Panc1 (cell line): Measurements from ENCODE around the gene ZCRB1. TPM values are rescaled to one million over a fixed set of nuclear protein-coding genes. Genes with fewer than 3 reads are reported as not detected.

Source experiments
- ATAC-seq: fragments of 200-7000 bp; cut with Tn5 transposase; 2 replicates; pipeline ENCODE4 v1.9.1; 2020; ENCODE audit warnings: mild to moderate bottlenecking, moderate library complexity
- BruUV-seq: library from RNA; stranded (reverse); fragments of 400-500 nt; replicated peaks from 2 replicates; lab custom pipeline; 2021; lab: Mats Ljungman, UMichigan
- CTCF ChIA-PET: fragments of 300-600 bp; sonication (Branson Sonifier 250); formaldehyde crosslinking; loops from one replicate; lab custom pipeline; 2022; ENCODE audit warnings: antibody characterized with exemption; lab: Charles Lee
- POLR2A ChIA-PET: fragments of 300-600 bp; sonication (Branson Sonifier 250); formaldehyde crosslinking; loops from one replicate; lab custom pipeline; 2022; ENCODE audit warnings: antibody characterized with exemption; lab: Charles Lee
- DNase-seq: peaks from one replicate; pipeline ENCODE4 v3.0.0-alpha.2; 2010; ENCODE audit warnings: low read depth, low spot score
- H3K27ac ChIP-seq: 2 replicates; pipeline ENCODE4 v1.5.1; 2011; ENCODE audit warnings: mild to moderate bottlenecking, low read length, inconsistent platforms
- H3K27me3 ChIP-seq: fragments of 200-500 bp; sonication (Bioruptor generic); 2 replicates; pipeline ENCODE4 v1.6.0; 2014; ENCODE audit warnings: low read length, inconsistent platforms; ENCODE audit not compliant: control insufficient read depth, insufficient read depth
- H3K36me3 ChIP-seq: fragments of 200-500 bp; sonication (Bioruptor generic); 2 replicates; pipeline ENCODE4 v1.5.1; 2014; ENCODE audit warnings: inconsistent platforms, mild to moderate bottlenecking, low read length, moderate library complexity; ENCODE audit not compliant: control insufficient read depth, insufficient read depth
- H3K4me1 ChIP-seq: 2 replicates; pipeline ENCODE4 v1.5.1; 2011; ENCODE audit warnings: inconsistent platforms, mild to moderate bottlenecking, low read length, moderate library complexity; ENCODE audit not compliant: control insufficient read depth, insufficient read depth
- H3K4me3 ChIP-seq, 2 experiments: 2 replicates each; pipeline ENCODE4 v1.5.1; 2011 to 2012; ENCODE audit warnings: low read depth in 2 of 2, low read length in 2 of 2, mild to moderate bottlenecking in 2 of 2, inconsistent platforms in 1 of 2, moderate library complexity in 1 of 2
- H3K9me3 ChIP-seq: fragments of 200-500 bp; sonication (Bioruptor generic); 2 replicates; pipeline ENCODE4 v1.5.1; 2014; ENCODE audit warnings: low read depth, mild to moderate bottlenecking, inconsistent platforms, low read length, moderate library complexity; ENCODE audit not compliant: control insufficient read depth, insufficient read depth
- POLR2AphosphoS5 ChIP-seq: IDR thresholded peaks from 2 replicates; pipeline ENCODE4 v1.6.1; 2012; ENCODE audit warnings: mild to moderate bottlenecking, low read depth, low read length, moderate library complexity
- SIN3A ChIP-seq: IDR thresholded peaks from 2 replicates; pipeline ENCODE4 v1.6.1; 2012; ENCODE audit warnings: low read depth, mild to moderate bottlenecking, low read length, moderate library complexity, borderline replicate concordance; ENCODE audit not compliant: insufficient read depth
- TCF7L2 ChIP-seq: IDR thresholded peaks from 2 replicates; pipeline ENCODE4 v1.6.1; 2011; ENCODE audit warnings: mild to moderate bottlenecking, low read depth, low read length, inconsistent platforms
- in situ Hi-C: cut with HindIII; loops from 2 replicates; pipeline ENCODE4 v1.10.0; 2016; ENCODE audit warnings: low sequenced_read_pairs, low pct_unique_long_range_greater_than_20kb
- intact Hi-C: fragments of 100-400 bp; cut with micrococcal nuclease; formaldehyde crosslinking; loops from one replicate; pipeline ENCODE4 v1.10.0; 2022; ENCODE audit not compliant: unreplicated experiment
- total RNA-seq: library from RNA; stranded (reverse); gene quantifications from one replicate; pipeline ENCODE4 v1.2.1, GENCODE V29; 2021; ENCODE audit not compliant: unreplicated experiment
- TF ChIP-seq, protein P1 (sequence below), 2 experiments: IDR thresholded peaks; 2 replicates each; pipeline ENCODE4 v1.6.1; 2011 to 2012; ENCODE audit warnings: low read depth in 2 of 2, control low read depth in 1 of 2, low read length in 1 of 2, mild to moderate bottlenecking in 1 of 2, moderate library complexity in 1 of 2; ENCODE audit not compliant: insufficient read depth in 1 of 2
- TF ChIP-seq, protein P2 (sequence below): fragments of 450-650 bp; IDR thresholded peaks from 2 replicates; pipeline ENCODE4 v1.5.1; 2017; ENCODE audit warnings: mild to moderate bottlenecking

The ZCRB1 gene
- total RNA-seq, 1 experiment from 2014 or later: 68.8 TPM

DNA sequence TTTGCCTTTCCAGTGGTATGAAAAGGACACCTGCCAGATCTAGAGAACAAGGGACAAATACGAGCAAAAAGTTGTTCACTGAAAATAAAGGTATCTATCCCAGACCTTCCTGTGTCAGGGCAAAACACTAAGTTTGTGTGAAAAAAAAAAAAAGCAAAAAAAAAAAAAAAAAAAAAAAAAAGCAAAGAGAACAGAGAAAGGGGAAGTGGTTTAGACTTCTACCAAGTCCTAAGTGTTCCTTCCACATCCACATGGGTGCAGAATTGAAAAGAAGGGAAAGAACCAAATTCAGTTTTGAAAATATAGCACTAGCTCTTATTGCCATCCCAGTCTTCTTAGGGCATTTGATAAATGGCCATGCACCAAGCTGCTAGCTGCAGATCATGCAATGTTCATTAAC is 41.7 kb downstream of the ZCRB1 start:
- TF ChIP-seq POLR2AphosphoS5: no peak
- TF ChIP-seq, protein P1, sequence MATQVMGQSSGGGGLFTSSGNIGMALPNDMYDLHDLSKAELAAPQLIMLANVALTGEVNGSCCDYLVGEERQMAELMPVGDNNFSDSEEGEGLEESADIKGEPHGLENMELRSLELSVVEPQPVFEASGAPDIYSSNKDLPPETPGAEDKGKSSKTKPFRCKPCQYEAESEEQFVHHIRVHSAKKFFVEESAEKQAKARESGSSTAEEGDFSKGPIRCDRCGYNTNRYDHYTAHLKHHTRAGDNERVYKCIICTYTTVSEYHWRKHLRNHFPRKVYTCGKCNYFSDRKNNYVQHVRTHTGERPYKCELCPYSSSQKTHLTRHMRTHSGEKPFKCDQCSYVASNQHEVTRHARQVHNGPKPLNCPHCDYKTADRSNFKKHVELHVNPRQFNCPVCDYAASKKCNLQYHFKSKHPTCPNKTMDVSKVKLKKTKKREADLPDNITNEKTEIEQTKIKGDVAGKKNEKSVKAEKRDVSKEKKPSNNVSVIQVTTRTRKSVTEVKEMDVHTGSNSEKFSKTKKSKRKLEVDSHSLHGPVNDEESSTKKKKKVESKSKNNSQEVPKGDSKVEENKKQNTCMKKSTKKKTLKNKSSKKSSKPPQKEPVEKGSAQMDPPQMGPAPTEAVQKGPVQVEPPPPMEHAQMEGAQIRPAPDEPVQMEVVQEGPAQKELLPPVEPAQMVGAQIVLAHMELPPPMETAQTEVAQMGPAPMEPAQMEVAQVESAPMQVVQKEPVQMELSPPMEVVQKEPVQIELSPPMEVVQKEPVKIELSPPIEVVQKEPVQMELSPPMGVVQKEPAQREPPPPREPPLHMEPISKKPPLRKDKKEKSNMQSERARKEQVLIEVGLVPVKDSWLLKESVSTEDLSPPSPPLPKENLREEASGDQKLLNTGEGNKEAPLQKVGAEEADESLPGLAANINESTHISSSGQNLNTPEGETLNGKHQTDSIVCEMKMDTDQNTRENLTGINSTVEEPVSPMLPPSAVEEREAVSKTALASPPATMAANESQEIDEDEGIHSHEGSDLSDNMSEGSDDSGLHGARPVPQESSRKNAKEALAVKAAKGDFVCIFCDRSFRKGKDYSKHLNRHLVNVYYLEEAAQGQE (IDR thresholded peaks at IDR 0.05; ENCODE audit: insufficient read depth in 1 of 2, low read depth in 2 of 2, low read length in 1 of 2): no peak
- TF ChIP-seq, protein P2, sequence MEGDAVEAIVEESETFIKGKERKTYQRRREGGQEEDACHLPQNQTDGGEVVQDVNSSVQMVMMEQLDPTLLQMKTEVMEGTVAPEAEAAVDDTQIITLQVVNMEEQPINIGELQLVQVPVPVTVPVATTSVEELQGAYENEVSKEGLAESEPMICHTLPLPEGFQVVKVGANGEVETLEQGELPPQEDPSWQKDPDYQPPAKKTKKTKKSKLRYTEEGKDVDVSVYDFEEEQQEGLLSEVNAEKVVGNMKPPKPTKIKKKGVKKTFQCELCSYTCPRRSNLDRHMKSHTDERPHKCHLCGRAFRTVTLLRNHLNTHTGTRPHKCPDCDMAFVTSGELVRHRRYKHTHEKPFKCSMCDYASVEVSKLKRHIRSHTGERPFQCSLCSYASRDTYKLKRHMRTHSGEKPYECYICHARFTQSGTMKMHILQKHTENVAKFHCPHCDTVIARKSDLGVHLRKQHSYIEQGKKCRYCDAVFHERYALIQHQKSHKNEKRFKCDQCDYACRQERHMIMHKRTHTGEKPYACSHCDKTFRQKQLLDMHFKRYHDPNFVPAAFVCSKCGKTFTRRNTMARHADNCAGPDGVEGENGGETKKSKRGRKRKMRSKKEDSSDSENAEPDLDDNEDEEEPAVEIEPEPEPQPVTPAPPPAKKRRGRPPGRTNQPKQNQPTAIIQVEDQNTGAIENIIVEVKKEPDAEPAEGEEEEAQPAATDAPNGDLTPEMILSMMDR: no peak
- no peak for TF ChIP-seq SIN3A
- no peak for TF ChIP-seq TCF7L2
- Histone ChIP-seq H3K4me3 (no peak overlapping the region), H3K27me3 (peaks cover 9% of the 10 kb centered on the region; the same call in 1 of the 2 replicates), H3K36me3 (no peaks in the 10 kb centered on the region), H3K27ac (no peak overlapping the region), H3K9me3 (no peaks in the 10 kb centered on the region), H3K4me1 (no peaks in the 10 kb centered on the region)
- POLR2A ChIA-PET: no interaction called here
- in situ Hi-C loops: no loop called here
- ATAC-seq (no peak), DNase-seq (no peak)
- intact Hi-C loops: no loop called here
- no TSS peak for BruUV-seq
- CTCF ChIA-PET: no interaction called here

DNA sequence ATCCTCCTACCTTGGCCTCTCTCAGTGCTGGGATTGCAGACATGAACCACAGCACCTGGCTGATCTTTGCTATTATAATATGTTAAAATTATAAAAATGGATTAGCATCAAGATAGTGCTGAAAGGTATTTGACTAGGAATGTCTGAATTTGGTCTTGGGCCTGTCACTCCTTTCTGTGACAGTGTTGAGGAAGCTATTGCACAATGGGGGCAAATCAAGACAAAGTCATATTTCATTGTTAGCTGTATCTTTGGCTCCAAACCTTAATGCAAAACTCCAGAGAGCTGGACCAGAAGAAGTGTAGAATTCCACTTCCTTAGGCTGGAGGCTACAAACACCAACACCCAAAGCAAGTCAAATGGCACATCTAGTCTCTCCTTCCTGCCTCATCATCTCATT is 42.2 kb downstream of the ZCRB1 start:
- intact Hi-C loops (no loop called here), in situ Hi-C loops (no loop called here)
- TF ChIP-seq, protein P1 (IDR thresholded peaks at IDR 0.05; ENCODE audit: insufficient read depth in 1 of 2, low read depth in 2 of 2, low read length in 1 of 2): no peak
- no peak for TF ChIP-seq SIN3A
- TF ChIP-seq, protein P2: no peak
- ATAC-seq (no peak), DNase-seq (no peak)
- Histone ChIP-seq H3K36me3 (no peaks in the 10 kb centered on the region), H3K9me3 (no peaks in the 10 kb centered on the region), H3K27ac (no peak overlapping the region), H3K27me3 (peaks cover 9% of the 10 kb centered on the region; the same call in 1 of the 2 replicates), H3K4me1 (no peaks in the 10 kb centered on the region), H3K4me3 (no peak overlapping the region)
- BruUV-seq: no TSS peak
- ChIA-PET POLR2A (no interaction called here), CTCF (no interaction called here)
